Measurements from ENCODE around the gene WNT5A. TPM values are rescaled to one million over a fixed set of nuclear protein-coding genes. Genes with fewer than 3 reads are reported as not detected.

The WNT5A gene
- total RNA-seq (ENCODE audit: insufficient read depth, low replicate concordance), result 5.3 TPM

GRCh38 chr3:55486857-55487380 is at the start of gene WNT5A:
WNT5A (minus strand) TSS chr3:55487306; CDS start chr3:55486985, 321 bp downstream.
- peak; percentile 17 for DNase-seq (ENCODE audit: low spot score)

DNA sequence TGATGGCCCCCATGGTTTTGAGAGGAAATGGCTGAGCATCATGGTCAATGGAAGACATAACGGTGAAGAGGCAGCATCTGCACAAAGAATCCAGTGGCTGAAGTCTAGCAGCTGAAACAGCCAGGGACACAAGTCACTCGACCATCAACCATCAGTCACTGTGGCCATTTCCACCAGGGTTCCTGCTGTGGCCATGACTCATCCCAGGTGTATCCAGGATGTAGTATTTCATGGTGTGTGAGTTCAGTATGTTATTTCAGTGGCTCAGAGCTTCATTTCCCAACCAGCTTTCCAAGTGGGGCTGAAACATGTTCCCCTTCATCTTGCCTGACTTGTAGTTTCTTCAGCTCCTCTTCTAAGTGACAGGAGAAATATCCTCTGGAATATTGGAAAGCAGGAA is 47.8 kb upstream of the WNT5A start:
- DNase-seq (ENCODE audit: low spot score), result no peak

DNA sequence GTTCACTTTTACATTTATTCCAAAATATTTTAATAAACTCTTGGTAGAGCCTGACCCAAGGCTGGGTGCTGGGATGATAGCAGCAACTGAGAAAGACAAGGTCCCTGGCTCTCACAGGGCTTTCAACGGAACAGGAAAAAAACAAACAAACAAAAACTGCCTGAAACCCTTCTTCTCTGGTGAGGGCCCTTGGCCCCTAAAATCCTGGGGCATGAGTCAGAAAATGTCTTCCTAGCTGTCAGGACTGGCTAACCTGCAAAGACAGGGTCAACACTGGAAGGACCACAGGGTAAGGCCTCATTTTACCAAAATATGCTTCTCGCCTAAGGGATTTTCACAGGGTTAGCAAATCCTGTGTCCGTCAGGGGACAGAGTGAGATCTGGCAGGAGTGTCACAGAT is 45.7 kb upstream of the WNT5A start:
- DNase-seq (ENCODE audit: low spot score), result no peak

- no peak for DNase-seq (ENCODE audit: low spot score)
Measured at GRCh38 chr3:55531321-55531720, 44.2 kb upstream of the WNT5A start.

GRCh38 chr3:55527361-55527760 is 40.3 kb upstream of the WNT5A start:
- no peak for DNase-seq (ENCODE audit: low spot score)

GRCh38 chr3:55526332-55527030 is 39.4 kb upstream of the WNT5A start:
- no peak for DNase-seq (ENCODE audit: low spot score)

- DNase-seq (ENCODE audit: low spot score), result no peak
Measured at GRCh38 chr3:55525436-55525835, 38.3 kb upstream of the WNT5A start.

DNA sequence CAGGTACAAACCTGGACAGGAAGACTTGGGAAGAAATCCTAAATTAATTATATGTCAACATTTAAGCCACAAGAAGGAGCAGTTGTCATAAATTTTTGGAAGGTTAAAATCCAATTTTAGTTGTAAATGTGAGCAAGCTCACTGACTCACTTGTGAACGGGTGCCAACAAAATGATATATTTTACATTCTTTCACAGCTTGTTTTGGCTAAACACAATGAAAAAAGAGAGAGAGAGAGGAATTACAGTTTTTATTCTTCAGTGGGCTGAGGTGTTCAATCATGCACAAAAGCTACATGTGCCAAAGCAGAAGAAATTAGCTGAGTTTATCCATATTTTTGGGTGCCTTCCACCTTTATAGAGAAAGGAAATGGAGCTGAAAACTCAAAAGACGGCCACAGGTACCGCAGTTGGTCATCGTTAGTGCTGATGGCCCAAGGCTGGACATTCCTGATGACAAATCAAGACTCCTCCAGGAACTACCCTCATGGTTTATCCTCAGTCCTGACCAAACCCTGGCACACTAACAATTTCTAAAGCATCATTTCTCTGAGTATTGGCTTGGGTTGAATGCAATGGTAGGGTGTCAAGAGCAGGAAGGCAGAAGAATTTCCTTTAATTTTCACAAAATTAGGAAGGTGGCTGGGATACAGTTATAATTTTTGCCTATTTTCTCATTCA is 37.6 kb upstream of the WNT5A start:
- no peak for DNase-seq (ENCODE audit: low spot score)

DNA sequence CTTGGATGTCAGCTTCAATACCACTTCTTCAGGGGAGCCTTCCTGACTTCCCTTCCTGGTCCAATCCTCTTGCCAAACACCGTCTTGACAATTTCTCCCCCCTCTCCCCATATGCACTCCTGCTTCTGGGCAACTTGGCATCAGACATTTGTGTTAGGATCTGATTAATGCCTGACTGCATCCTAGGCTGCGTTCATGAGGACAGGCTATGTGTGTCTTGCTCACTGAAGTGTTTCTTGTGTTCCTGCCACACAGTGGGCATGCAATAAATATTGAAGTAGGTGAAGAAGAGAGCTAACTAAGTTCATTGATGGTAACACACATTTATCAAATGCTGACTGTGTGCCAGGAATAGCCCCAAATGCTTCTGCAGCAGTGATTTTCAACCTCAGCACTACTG is 36.4 kb upstream of the WNT5A start:
- DNase-seq (ENCODE audit: low spot score), result no peak

DNA sequence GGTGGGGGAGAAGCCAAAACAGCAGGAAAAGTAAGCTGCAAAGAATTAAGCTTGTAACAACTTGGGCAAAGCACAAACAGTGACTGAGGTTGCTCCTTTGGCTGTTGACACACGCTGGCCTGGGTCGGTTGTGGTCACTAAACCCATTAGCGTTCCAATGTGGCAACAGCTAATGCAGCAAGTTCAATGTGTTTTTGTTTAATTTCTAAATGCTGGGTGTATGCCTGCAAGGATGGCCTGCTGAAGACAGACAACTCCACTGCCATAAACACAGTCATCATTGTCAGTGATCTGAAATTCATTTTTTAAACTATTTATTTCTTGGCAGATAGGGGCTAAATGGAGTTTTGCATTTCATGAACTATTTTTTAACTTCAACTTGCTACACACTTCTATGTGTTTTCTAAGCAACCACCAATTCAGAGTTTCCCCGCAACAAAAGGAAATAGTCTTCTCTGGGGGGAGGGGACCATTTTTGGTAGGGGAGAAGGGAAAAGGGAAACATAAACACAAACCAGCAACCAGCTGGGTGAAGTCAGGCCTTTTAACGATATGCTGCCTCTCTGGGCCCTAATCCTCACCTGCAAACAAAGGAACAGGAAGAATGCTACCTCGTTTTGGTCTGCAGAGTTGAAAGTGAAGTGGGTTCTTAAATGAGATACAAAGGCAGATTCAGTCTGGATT is 34.8 kb upstream of the WNT5A start:
- no peak for DNase-seq (ENCODE audit: low spot score)

DNA sequence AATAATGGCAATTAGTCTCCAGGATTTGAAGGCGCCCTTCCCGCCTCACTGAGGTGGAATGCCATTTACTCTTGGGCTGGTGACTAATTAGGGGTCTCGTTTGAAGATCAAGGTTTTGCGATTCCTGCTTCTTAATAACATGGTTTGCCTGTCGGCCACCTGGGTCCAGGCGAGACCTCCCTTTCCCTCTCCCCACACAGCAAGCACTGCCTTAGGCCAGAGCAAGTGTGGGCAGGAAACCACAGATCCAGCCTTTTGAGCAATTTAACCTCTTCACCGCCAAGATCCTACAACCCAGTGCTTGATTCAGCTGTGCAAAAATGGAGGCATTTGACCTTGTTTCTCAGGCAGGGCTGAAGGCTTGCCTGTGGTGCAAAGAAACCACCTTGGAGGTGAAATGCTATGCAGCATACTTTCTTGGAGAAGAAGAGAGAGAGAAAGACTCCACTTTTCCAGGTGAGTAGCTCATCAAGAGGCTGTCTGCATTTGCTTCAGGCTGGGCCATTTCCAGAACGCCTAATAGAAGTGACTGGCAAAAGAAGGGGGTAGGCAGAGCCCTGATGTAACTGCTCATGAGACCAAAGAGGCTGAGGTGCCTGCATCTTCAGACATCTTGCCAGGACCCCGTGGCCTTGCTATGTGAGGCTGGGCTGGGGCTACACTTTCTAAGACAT is 34.1 kb upstream of the WNT5A start:
- no peak for DNase-seq (ENCODE audit: low spot score)

- DNase-seq (ENCODE audit: low spot score), result no peak
Measured at GRCh38 chr3:55519019-55519418, 31.9 kb upstream of the WNT5A start.

DNA sequence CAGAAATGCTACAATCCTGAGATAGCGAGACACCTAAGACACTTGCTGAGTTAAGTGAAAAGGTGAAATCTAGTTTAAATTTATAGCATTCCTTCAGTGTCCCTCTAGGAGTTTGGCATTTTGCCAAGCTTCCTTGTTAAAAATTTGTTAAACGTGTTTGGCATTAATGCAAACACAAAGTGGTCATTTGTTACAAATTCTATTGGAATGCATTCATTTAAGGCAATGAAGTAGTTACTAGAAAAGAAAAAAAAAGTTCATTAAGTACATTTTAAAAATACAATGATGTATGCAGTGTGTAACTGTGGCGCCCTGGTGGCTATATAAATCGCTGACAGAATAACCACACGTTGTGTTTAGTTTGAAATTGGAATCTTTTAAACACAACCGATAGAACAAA is 31.3 kb upstream of the WNT5A start:
- peak; percentile 10 for DNase-seq (ENCODE audit: low spot score)

- no peak for DNase-seq (ENCODE audit: low spot score)
Measured at GRCh38 chr3:55516392-55517030, 29.4 kb upstream of the WNT5A start.

- no peak for DNase-seq (ENCODE audit: low spot score)
Measured at GRCh38 chr3:55515550-55516246, 28.6 kb upstream of the WNT5A start.

- no peak for DNase-seq (ENCODE audit: low spot score)
Measured at GRCh38 chr3:55514962-55515361, 27.9 kb upstream of the WNT5A start.

GRCh38 chr3:55512571-55513343 is 25.7 kb upstream of the WNT5A start:
- no peak for DNase-seq (ENCODE audit: low spot score)

GRCh38 chr3:55511895-55512570 is 24.9 kb upstream of the WNT5A start:
- peak; percentile 28 for DNase-seq (ENCODE audit: low spot score)

DNA sequence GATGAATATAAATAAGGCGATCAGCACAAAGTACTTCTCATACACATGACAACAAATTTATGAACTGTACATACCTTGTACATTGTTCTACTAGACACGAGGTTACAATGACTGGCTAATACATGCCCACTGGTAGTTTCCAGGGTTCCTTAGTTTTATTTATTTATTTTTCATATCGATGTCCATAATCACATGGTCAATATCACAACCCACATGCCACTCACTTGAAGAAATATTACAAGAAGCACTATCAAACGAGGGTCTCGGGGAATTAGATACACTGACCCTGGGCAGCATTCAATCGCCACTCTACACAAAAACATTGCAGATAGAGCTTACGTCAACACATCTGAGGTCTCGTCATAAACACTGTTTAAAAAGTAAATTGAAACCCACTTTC is 21.2 kb upstream of the WNT5A start:
- no peak for DNase-seq (ENCODE audit: low spot score)
